ENCODE results near the gene C3orf80.
A peak's percentile ranks its signal among the peaks of the same experiment; 100 is the strongest.
"Not testable (repeated sequence)": the region's sequence is repeated elsewhere in the genome, so short reads cannot be mapped to it uniquely, and the experiment has no call there.

Gene C3orf80

GRCh38 chr3:160225176-160226025 lies at the start of gene C3orf80:
Gene C3orf80, plus strand, starts transcription at chr3:160225422. Its CDS starts 214 bp downstream, at chr3:160225636.
- DNase-seq: peak; percentile 39

DNA sequence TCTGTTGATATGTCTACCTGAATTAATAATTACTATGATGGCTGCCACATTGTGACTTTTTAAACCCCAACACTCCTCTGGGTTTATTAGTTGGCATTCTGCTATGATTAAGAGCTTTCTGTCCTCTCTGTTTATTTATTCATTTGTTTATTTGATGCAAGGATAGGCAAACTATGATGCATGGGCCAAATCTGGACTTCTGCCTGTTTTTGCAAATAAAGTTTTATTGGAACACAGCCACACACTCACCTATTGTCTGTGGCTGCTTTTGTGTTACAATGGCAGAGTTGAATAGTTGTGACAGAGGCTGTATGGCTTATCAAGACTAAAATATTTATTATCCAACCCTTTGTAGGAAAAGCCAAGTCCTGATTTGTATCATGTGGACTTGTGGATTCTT lies 48.3 kb upstream of the C3orf80 start:
- no peak for DNase-seq

DNA sequence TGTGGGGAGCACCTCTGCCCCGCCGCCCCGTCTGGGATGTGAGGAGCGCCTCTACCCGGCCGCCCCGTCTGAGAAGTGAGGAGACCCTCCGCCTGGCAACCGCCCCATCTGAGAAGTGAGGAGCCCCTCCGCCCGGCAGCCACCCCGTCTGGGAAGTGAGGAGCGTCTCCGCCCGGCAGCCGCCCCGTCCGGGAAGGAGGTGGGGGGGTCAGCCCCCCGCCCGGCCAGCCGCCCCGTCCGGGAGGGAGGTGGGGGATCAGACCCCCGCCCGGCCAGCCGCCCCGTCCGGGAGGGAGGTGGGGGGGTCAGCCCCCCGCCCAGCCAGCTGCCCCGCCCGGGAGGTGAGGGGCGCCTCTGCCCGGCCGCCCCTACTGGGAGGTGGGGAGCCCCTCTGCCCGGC lies 46.6 kb upstream of the C3orf80 start:
- DNase-seq: not testable (repeated sequence)

DNA sequence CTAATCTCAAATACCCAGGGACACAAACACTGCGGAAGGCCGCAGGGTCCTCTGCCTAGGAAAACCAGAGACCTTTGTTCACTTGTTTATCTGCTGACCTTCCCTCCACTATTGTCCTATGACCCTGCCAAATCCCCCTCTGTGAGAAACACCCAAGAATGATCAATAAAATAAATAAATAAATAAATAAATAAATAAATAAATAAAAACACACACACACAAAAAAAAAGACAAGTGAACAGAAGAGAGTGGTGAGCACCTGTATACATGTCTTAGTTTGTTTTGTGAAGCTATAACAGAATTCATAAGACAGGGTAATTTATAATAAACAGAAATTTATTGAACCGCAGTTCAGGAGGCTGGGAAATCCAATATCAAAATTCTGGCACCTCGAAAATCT lies 45.8 kb upstream of the C3orf80 start:
- DNase-seq: not testable (repeated sequence)

GRCh38 chr3:160179906-160180305 lies 45.3 kb upstream of the C3orf80 start:
- DNase-seq: no peak

- DNase-seq: no peak
These were observed 44.5 kb upstream of the C3orf80 start for GRCh38 chr3:160180581-160181216.

DNA sequence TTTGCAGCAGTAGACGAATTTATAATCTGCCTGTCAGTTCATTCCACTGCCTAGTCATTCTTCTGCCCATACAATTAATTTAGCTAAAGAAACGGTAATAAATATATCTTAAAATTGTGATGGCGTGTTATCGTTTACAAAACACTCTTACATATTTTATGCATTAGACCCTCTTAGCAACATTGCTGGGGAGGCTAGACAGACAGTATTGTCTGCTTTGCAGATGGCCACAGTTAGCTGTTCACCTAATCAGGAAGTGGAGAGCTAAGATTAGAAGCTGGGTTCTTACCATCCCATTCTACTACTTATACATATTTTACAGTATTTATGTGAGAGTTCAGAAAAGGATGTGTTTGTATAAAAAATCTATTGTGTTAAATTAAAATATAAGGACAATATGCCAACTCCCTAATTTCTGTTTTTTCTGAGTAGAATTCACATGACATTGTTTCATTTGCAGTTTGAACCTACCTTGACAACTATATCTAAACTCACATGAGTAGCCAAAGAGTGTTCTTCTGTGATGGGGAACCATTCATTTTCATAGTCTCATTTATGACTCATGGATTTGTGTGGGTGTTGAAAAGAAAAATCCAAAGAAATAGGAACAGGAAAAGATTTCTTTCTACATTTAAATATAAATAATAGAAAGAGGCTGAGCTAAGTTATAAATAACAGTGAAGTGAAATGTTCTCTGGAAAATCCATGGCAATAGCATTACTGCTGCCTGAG lies 41.7 kb upstream of the C3orf80 start:
- no peak for DNase-seq

DNA sequence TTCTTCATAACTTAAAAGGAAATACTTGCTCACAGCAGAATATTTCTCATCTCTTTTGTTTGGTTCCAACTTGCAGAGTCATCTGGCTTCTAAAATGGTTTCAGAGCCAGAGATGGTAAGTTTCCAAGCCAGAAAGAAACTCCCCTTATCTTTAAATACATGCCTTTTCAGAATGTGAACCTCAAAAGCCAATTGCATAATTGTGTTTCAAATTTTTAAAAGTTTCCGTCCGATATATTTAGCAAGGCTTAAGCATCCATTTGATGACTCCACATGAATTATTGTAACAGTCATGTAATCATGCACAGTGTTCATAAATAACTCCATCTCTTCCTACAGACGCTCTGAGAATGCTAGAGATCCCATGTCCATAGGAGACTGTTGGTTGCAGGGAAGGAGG lies 40.6 kb upstream of the C3orf80 start:
- DNase-seq: no peak

DNA sequence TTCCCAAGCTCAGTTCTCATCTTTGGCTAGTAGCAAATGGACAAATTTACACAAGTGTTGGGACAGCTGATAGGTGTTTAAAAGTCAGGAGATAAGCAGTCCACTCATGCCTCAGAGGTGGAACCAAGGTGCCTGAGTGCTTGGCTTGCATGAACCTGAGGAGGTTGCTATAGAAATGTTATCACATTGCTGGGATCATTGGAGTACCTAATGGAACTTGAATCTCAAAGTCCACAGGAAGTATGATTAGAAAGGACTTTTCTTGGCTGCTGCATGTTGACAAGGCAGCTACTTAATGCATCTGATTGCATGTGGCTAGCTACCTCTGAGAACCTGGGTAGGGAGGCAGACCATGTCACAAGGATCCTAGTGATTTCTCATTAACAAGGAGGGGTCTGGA lies 39.5 kb upstream of the C3orf80 start:
- DNase-seq: no peak

- no peak for DNase-seq
These were observed 37.9 kb upstream of the C3orf80 start for GRCh38 chr3:160187288-160187687.

DNA sequence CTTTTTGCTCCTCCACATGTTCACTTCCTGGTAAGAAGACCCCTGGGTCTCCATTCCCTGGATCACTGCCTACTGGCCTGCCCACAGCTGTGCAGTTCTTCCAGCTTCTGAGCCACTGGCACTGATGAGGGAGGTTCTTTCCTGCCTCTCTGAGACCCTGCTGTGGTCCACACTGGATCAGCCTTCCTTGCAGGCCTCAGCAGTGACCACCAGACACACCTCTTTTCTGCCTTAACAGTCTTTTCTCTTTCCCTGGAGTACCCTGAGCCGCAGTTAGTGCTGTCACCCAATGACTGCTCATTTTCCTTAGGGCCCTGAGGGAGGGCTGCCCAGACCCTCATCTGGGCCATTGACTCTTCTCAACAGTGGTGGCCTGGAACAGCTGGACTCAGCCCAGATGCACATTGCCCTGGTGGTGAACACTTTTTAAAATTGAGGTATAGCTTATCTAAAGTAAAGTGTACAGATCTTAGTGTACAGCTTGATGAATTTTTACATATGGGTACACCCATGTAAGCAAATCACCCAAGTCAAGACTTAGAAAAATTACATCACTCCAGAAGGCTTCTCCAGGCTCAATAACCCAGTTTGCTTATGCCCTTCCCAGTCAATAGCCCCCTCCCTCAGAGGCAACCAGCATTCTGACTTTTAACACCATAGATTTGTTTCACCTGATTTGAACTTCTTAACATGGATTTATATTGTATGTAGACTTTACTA lies 32.8 kb upstream of the C3orf80 start:
- DNase-seq: no peak

DNA sequence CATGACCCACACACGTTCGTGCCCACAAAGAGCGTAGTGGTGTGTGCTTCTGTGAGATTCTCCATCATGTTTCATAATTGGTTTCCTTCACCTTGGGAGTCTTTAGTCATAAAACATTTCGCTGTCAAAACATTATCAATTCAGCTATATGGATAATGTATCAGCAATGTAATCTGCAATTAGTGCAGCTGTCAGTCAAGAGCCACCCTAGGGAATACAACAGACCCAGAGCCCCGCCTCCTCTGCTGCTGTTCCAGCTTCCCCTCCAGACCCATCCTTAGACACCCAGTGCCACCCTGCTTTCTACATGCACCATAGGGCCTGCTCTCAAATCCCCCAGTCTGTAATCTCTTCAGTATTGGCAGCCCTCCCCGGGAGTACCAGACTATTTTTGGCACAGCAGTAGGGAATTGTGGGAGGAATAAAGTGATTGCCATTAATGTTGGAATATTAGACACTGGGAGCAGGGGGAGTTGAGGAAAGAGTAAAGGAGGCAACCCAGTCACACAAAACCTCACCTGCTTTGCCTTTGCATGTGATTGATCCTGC lies 31.5 kb upstream of the C3orf80 start:
- DNase-seq: no peak

DNA sequence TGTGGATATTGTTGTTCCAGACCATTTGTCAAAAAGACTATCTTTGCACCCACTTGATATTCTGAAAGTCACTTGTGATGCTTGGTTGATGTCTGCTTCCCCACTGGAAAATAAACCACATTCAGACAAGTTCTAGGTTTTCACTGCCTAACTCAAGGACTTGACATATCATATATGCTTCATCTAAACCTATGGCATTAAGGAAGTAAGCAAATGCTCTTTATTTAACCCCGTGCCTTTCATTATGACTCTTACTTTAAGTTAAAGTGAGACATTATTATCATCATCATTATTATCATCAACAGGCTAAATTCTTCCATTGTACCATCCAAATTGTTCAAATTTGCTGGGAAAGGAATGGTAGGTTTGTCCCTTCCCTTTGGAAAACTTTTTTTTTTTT lies 30.8 kb upstream of the C3orf80 start:
- no peak for DNase-seq

GRCh38 chr3:160195106-160195505 lies 30.1 kb upstream of the C3orf80 start:
- no peak for DNase-seq

GRCh38 chr3:160196511-160197104 lies 28.6 kb upstream of the C3orf80 start:
- DNase-seq: no peak

GRCh38 chr3:160199108-160199507 lies 26.1 kb upstream of the C3orf80 start:
- DNase-seq: no peak

DNA sequence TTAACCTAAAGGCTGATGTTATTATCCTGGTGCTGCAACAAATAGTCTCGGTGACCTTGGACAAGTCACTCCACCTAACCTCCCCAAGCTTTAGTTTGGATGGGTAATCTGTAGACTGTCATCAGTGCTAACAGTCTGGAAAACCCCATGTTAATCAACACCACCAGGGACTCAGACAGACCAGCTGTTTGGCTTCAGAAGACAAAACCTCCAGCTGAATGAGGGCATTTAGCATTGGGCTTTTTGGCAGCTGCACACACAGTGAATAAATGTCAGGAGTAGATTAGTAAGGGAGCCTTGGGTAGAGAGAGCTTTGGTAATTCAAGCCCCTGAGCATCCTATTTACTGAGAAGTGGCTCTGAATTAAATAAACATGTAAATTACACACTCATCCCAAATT lies 24.9 kb upstream of the C3orf80 start:
- no peak for DNase-seq

- not testable (repeated sequence) for DNase-seq
These were observed 20.7 kb upstream of the C3orf80 start for GRCh38 chr3:160204396-160205011.

GRCh38 chr3:160205606-160206005 lies 19.6 kb upstream of the C3orf80 start:
- DNase-seq: no peak

DNA sequence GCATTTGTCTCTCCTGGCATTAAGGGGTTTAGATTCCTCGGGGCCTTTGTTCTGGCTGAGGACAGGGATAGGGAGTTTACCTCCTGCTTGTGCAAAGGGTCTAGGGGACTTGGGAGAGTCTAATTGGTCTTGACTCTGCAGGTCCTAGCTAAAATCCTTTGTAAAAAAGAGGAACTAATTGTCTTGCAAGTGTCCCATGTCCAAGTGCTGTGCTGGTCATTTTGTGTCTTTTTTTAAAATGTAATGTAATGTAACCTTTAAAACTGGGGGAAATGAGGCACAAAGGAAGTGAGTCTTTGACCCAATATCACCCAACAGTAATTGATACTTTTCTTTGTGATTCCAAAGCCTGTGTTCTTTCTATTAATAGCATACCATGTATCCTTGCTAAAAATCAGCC lies 14.9 kb upstream of the C3orf80 start:
- no peak for DNase-seq

GRCh38 chr3:160210799-160211221 lies 14.4 kb upstream of the C3orf80 start:
- no peak for DNase-seq

DNA sequence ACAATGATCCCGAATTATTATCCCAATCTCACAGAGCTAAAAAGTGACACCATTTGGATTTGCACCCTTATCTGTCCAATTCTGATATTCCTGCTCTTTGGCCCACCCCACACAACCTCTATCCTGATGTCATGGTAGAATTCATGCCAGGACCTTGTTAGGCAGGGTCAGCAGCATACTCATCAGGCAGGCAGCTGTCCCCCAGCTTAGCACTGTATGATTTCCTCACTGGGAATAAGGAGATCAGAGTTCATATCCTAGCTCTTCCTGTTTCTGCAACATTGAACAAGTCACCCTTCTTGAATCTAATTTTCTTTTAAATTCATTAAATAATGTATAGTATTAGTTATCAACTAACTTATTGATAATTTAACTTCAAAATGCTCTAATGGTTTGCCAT lies 12.0 kb upstream of the C3orf80 start:
- no peak for DNase-seq
